Measurements from ENCODE around the gene SESN3.

- TF ChIP-seq, protein P1, sequence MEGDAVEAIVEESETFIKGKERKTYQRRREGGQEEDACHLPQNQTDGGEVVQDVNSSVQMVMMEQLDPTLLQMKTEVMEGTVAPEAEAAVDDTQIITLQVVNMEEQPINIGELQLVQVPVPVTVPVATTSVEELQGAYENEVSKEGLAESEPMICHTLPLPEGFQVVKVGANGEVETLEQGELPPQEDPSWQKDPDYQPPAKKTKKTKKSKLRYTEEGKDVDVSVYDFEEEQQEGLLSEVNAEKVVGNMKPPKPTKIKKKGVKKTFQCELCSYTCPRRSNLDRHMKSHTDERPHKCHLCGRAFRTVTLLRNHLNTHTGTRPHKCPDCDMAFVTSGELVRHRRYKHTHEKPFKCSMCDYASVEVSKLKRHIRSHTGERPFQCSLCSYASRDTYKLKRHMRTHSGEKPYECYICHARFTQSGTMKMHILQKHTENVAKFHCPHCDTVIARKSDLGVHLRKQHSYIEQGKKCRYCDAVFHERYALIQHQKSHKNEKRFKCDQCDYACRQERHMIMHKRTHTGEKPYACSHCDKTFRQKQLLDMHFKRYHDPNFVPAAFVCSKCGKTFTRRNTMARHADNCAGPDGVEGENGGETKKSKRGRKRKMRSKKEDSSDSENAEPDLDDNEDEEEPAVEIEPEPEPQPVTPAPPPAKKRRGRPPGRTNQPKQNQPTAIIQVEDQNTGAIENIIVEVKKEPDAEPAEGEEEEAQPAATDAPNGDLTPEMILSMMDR (IDR thresholded peaks at IDR 0.05), result no peak
- no peak for TF ChIP-seq POLR2A (IDR thresholded peaks at IDR 0.05)
Measured at GRCh38 chr11:95121698-95122097, 109.3 kb downstream of the SESN3 start.

Data from right lobe of liver (tissue), 4 donors.